GM23248 (cell line): ENCODE data around the gene EVL. TPM values are rescaled to one million over a fixed set of nuclear protein-coding genes. Genes with fewer than 3 reads are reported as not detected.

Experiments
- DNase-seq: peaks from one replicate; pipeline ENCODE4 v3.0.0-alpha.2; 2015
- H2AFZ ChIP-seq: fragments of 200-600 bp; sonication (generic); 2 replicates; pipeline ENCODE4 v1.6.1; 2016; ENCODE audit warnings: antibody characterized with exemption
- H3F3A ChIP-seq: fragments of 200-600 bp; sonication (generic); 2 replicates; pipeline ENCODE4 v1.6.1; 2016; ENCODE audit warnings: mild to moderate bottlenecking, antibody characterized with exemption, mixed run types; ENCODE audit not compliant: insufficient read depth
- H3K27ac ChIP-seq: fragments of 200-600 bp; sonication (generic); 2 replicates; pipeline ENCODE4 v1.5.1; 2016; ENCODE audit warnings: mild to moderate bottlenecking
- H3K27me3 ChIP-seq: fragments of 200-600 bp; sonication (generic); replicated peaks from 2 replicates; pipeline ENCODE4 v1.6.1; 2016; ENCODE audit warnings: mild to moderate bottlenecking; ENCODE audit not compliant: insufficient read depth
- H3K36me3 ChIP-seq: fragments of 200-600 bp; sonication (generic); 2 replicates; pipeline ENCODE4 v1.6.1; 2016; ENCODE audit warnings: low read depth, mild to moderate bottlenecking
- H3K4me1 ChIP-seq: fragments of 200-600 bp; sonication (generic); 2 replicates; pipeline ENCODE4 v1.6.1; 2016; ENCODE audit warnings: mild to moderate bottlenecking; ENCODE audit not compliant: insufficient read depth
- H3K4me2 ChIP-seq: fragments of 200-600 bp; sonication (generic); one replicate; pipeline ENCODE4 v1.6.1; 2016; ENCODE audit warnings: mild to moderate bottlenecking; ENCODE audit not compliant: unreplicated experiment
- H3K4me3 ChIP-seq: fragments of 200-600 bp; sonication (generic); 2 replicates; pipeline ENCODE4 v1.5.1; 2016; ENCODE audit warnings: mild to moderate bottlenecking
- H3K79me2 ChIP-seq: fragments of 200-600 bp; sonication (generic); 2 replicates; pipeline ENCODE4 v1.6.1; 2016; ENCODE audit warnings: mild to moderate bottlenecking; ENCODE audit not compliant: insufficient read depth
- H3K9ac ChIP-seq: fragments of 200-600 bp; sonication (generic); 2 replicates; pipeline ENCODE4 v1.6.1; 2016; ENCODE audit warnings: mild to moderate bottlenecking
- H3K9me2 ChIP-seq: fragments of 200-600 bp; sonication (generic); 2 replicates; pipeline ENCODE4 v1.6.1; 2016; ENCODE audit warnings: mixed run types, mild to moderate bottlenecking, moderate library complexity; ENCODE audit not compliant: insufficient read depth
- H3K9me3 ChIP-seq: fragments of 200-600 bp; sonication (generic); one replicate; pipeline ENCODE4 v1.6.1; 2017; ENCODE audit warnings: low read depth
- H4K20me1 ChIP-seq: fragments of 200-600 bp; sonication (generic); 2 replicates; pipeline ENCODE4 v1.6.0; 2016; ENCODE audit not compliant: insufficient read depth
- EZH2 ChIP-seq: fragments of 200-600 bp; sonication (generic); IDR thresholded peaks from 2 replicates; pipeline ENCODE4 v1.6.1; 2018; ENCODE audit warnings: antibody characterized with exemption, mild to moderate bottlenecking; ENCODE audit not compliant: insufficient read depth, poor library complexity, severe bottlenecking
- EZH2phosphoT487 ChIP-seq: fragments of 200-600 bp; sonication (generic); IDR thresholded peaks from 2 replicates; pipeline ENCODE4 v1.6.1; 2018; ENCODE audit warnings: antibody characterized with exemption, moderate library complexity, mild to moderate bottlenecking, low read depth; ENCODE audit not compliant: insufficient read depth
- WGBS, 2 experiments: methylation state at CpG; one replicate each; pipeline ENCODE4 v1.1.6; 2015 to 2017; ENCODE audit warnings: low lambda C conversion rate in 2 of 2, low coverage in 1 of 2; ENCODE audit errors: missing lambda C conversion rate in 2 of 2; 5-methylcytosine and 5-hydroxymethylcytosine counted together
- in situ Hi-C: fragments of 300-500 bp; cut with MboI; formaldehyde crosslinking; loops from 2 replicates; pipeline ENCODE4 v1.15.0; 2020
- polyA plus RNA-seq: library from polyadenylated mRNA; unstranded; fragments of >200 nt; fragmentation: Nextera tagmentation; extraction: Ambion mirVana; gene quantifications from 2 replicates; pipeline ENCODE4 v1.2.1, GENCODE V29; 2016
- total RNA-seq: library from RNA; depleted of rRNA; stranded (reverse); fragments of >200 nt; shearing (Covaris generic); gene quantifications from 2 replicates; pipeline ENCODE4 v1.2.3, GENCODE V29; 2014

The EVL gene
- total and polyA plus RNA-seq, 2 experiments from 2014 or later, result 6.6 to 29.9 TPM

- H3K4me1 ChIP-seq, result peaks cover 6% of the 10 kb centered on the region; the same call in 1 of the 2 replicates
- DNase-seq, result no peak
- no peak overlapping the region for H3K4me2 ChIP-seq
- no peak for TF ChIP-seq EZH2
- TF ChIP-seq EZH2phosphoT487, result no peak
- no peak overlapping the region for H3K27ac ChIP-seq
- no peaks in the 10 kb centered on the region for H3K9me3 ChIP-seq
- peaks cover 9% of the 10 kb centered on the region for H3K79me2 ChIP-seq
- H3F3A ChIP-seq, result 0 out of 2 replicates have a peak, but pooled peaks cover 3% of the 10 kb centered on the region
- no peak overlapping the region for H3K9ac ChIP-seq
- no peaks in the 10 kb centered on the region for H3K9me2 ChIP-seq
- H3K4me3 ChIP-seq, result no peak overlapping the region
- H3K36me3 ChIP-seq, result no peaks in the 10 kb centered on the region
- H4K20me1 ChIP-seq, result no peaks in the 10 kb centered on the region
- in situ Hi-C loops, result no loop called here
- WGBS, 2 experiments, result 98% methylated on average over 9 of the region's 9 CpGs
- H3K27me3 ChIP-seq, result no peaks in the 10 kb centered on the region
- no peak overlapping the region for H2AFZ ChIP-seq
Measured at GRCh38 chr14:100069161-100069800, 4.1 kb downstream of the EVL start.

DNA sequence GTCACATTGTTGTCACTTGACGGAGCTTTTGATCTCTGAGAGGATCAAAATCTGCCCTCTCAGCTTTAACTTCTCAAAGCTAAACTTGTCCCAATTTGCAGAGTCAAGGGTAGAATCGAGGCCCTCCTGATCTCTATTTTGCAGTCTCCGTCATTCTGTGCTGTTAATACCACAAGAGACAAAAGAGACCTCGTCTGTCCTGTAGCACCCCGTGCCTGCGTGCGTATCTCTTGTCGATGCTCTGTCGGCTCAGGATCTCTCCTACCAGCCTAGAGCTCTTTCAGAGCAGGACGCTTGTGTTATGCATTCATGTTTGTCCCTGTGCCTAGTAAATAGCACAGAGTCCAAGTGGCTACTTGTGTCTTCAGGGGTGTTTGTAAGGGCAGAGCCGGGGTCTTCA, 5.1 kb downstream of the EVL start:
- Histone ChIP-seq H3K4me3 (no peak overlapping the region), H2AFZ (no peak overlapping the region), H3K9me2 (no peaks in the 10 kb centered on the region), H3F3A (0 out of 2 replicates have a peak, but pooled peaks cover 3% of the 10 kb centered on the region), H3K9ac (no peak overlapping the region), H3K79me2 (peaks cover 9% of the 10 kb centered on the region; the same call in 1 of the 2 replicates), H4K20me1 (no peaks in the 10 kb centered on the region), H3K4me1 (peaks cover 6% of the 10 kb centered on the region; the same call in 1 of the 2 replicates), H3K36me3 (no peaks in the 10 kb centered on the region), H3K27ac (no peak overlapping the region), H3K9me3 (no peaks in the 10 kb centered on the region), H3K4me2 (no peak overlapping the region), H3K27me3 (no peaks in the 10 kb centered on the region)
- no peak for TF ChIP-seq EZH2phosphoT487
- TF ChIP-seq EZH2, result no peak
- WGBS, 2 experiments, result 92 to 94% methylated on average over 11 of the region's 11 CpGs
- in situ Hi-C loops, result no loop called here
- DNase-seq, result no peak

- DNase-seq, result no peak
- in situ Hi-C loops, result no loop called here
- Histone ChIP-seq H3K27ac (no peak overlapping the region), H2AFZ (no peak overlapping the region), H4K20me1 (no peaks in the 10 kb centered on the region), H3K9me3 (no peaks in the 10 kb centered on the region), H3K9ac (no peak overlapping the region), H3K27me3 (no peaks in the 10 kb centered on the region), H3K79me2 (peaks cover 9% of the 10 kb centered on the region; the same call in 1 of the 2 replicates), H3K4me3 (no peak overlapping the region), H3K4me1 (peaks cover 12% of the 10 kb centered on the region), H3K4me2 (no peak overlapping the region), H3F3A (peaks cover 12% of the 10 kb centered on the region; the same call in 1 of the 2 replicates), H3K9me2 (no peaks in the 10 kb centered on the region), H3K36me3 (no peaks in the 10 kb centered on the region)
- TF ChIP-seq EZH2phosphoT487 (no peak), EZH2 (no peak)
- WGBS, 2 experiments, result 75 to 78% methylated on average over 3 of the region's 3 CpGs
Measured at GRCh38 chr14:100071545-100071944, 6.3 kb downstream of the EVL start.

DNA sequence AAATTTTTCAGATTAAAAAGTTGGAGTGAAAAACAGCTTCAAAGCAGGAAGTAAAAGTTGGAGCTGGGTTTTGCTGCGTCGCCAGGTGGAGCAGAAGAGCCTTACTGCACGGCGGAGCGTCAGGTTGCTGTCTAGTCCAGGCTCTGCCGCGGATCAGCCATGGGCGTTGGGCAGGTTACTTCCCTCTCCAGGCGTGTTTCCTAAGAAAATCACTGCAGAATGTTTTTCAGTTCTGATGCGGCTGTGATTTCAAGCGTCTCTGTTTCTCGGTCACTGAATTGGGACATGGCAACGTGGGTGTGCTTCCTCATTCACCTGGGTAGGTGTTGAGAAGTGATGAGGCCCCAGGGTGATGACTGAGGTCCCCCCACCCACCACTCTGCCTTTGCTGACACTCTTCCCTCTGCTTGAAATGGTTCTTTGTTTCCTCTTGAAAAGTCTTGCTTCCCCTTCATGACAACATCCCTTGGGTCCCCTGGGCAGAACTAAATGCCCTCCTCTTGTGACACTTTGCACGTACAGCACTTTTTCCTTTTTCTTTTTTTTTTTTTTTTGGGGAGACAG, 7.6 kb downstream of the EVL start:
- WGBS, 2 experiments, result 96 to 97% methylated on average over 14 of the region's 14 CpGs
- no peaks in the 10 kb centered on the region for H3K27me3 ChIP-seq
- H4K20me1 ChIP-seq, result no peaks in the 10 kb centered on the region
- no peak for DNase-seq
- in situ Hi-C loops, result no loop called here
- no peak overlapping the region for H3K4me3 ChIP-seq
- H3K79me2 ChIP-seq, result peaks cover 9% of the 10 kb centered on the region; the same call in 1 of the 2 replicates
- H2AFZ ChIP-seq, result no peak overlapping the region
- H3K9me3 ChIP-seq, result no peaks in the 10 kb centered on the region
- H3K9me2 ChIP-seq, result no peaks in the 10 kb centered on the region
- TF ChIP-seq EZH2phosphoT487 (no peak), EZH2 (no peak)
- H3F3A ChIP-seq, result peaks cover 21% of the 10 kb centered on the region
- no peaks in the 10 kb centered on the region for H3K36me3 ChIP-seq
- H3K4me1 ChIP-seq, result peaks cover 20% of the 10 kb centered on the region
- no peak overlapping the region for H3K4me2 ChIP-seq
- no peak overlapping the region for H3K27ac ChIP-seq
- no peak overlapping the region for H3K9ac ChIP-seq
